Liver (tissue), 3 donors: ENCODE measurements around the gene MAD2L1.

Experiments
- EGR1 ChIP-seq, 2 donors: IDR thresholded peaks; 2 replicates each; pipeline ENCODE4 v1.6.1; 2016 to 2018; ENCODE audit warnings: antibody characterized with exemption in 2 of 2, low read depth in 2 of 2
- TF ChIP-seq, protein P1 (sequence below): fragments of 150-350 bp; IDR thresholded peaks from 2 replicates; pipeline ENCODE4 v1.5.1; 2017; ENCODE audit warnings: improper control_type of control experiment, low read depth, low read length; ENCODE audit not compliant: missing input control
- donor health status: healthy.
- donor health status: healthy.

DNA sequence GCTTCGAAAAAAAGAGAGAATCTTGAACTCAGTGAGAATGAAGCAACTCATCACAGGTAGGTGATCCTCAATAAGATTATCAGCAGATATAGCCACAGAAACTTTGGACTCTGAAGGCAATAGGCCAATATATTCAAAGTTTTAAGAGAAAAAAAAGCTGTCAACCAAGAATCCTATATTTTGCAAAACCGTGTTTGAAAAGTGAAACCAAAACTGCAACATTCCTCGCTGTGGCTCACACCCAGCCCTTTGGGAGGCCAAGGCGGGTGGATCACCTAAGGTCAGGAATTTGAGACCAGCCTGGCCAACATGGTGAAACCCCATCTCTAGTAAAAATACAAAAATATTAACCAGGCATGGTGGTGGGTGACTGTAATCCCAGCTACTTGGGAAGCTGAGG, 22.8 kb downstream of the MAD2L1 start:
- TF ChIP-seq, protein P1, sequence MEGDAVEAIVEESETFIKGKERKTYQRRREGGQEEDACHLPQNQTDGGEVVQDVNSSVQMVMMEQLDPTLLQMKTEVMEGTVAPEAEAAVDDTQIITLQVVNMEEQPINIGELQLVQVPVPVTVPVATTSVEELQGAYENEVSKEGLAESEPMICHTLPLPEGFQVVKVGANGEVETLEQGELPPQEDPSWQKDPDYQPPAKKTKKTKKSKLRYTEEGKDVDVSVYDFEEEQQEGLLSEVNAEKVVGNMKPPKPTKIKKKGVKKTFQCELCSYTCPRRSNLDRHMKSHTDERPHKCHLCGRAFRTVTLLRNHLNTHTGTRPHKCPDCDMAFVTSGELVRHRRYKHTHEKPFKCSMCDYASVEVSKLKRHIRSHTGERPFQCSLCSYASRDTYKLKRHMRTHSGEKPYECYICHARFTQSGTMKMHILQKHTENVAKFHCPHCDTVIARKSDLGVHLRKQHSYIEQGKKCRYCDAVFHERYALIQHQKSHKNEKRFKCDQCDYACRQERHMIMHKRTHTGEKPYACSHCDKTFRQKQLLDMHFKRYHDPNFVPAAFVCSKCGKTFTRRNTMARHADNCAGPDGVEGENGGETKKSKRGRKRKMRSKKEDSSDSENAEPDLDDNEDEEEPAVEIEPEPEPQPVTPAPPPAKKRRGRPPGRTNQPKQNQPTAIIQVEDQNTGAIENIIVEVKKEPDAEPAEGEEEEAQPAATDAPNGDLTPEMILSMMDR = no peak
- no peak for TF ChIP-seq EGR1 (IDR thresholded peaks at IDR 0.05; ENCODE audit: low read depth in 2 of 2)
